GM19397 (cell line): Measurements from ENCODE around the gene MYBPH.

Experiments
- ATAC-seq: cut with Tn5 transposase; IDR thresholded peaks from one replicate; pipeline ENCODE4 v1.9.1; 2021; ENCODE audit warnings: mild to moderate bottlenecking, moderate library complexity; ENCODE audit not compliant: unreplicated experiment

The MYBPH gene

GRCh38 chr1:203131548-203132200 lies 44.0 kb downstream of the MYBPH start:
- ATAC-seq, result no peak

GRCh38 chr1:203130358-203130985 lies 45.2 kb downstream of the MYBPH start:
- no peak for ATAC-seq

GRCh38 chr1:203129501-203130231 lies 46.0 kb downstream of the MYBPH start:
- ATAC-seq, result no peak

- ATAC-seq, result no peak
These were observed 46.7 kb downstream of the MYBPH start for GRCh38 chr1:203128716-203129500.

GRCh38 chr1:203128431-203128715 lies 47.3 kb downstream of the MYBPH start:
- ATAC-seq, result no peak

- no peak for ATAC-seq
These were observed 47.8 kb downstream of the MYBPH start, which contains the start of gene ADORA1 for GRCh38 chr1:203127666-203128430. Gene ADORA1 (plus strand): TSS chr1:203127726. CDS start chr1:203128842, 1,116 bp downstream.

GRCh38 chr1:203126866-203127665 lies 48.6 kb downstream of the MYBPH start:
- no peak for ATAC-seq

- no peak for ATAC-seq
These were observed 49.3 kb downstream of the MYBPH start for GRCh38 chr1:203126151-203126865.

- no peak for ATAC-seq
These were observed 50.9 kb downstream of the MYBPH start for GRCh38 chr1:203124546-203125317.

GRCh38 chr1:203124011-203124410 lies 51.6 kb downstream of the MYBPH start:
- no peak for ATAC-seq

GRCh38 chr1:203122159-203122558 lies 53.5 kb downstream of the MYBPH start:
- no peak for ATAC-seq

GRCh38 chr1:203121186-203122015 lies 54.2 kb downstream of the MYBPH start:
- ATAC-seq, result no peak

GRCh38 chr1:203120325-203121153 lies 55.1 kb downstream of the MYBPH start:
- no peak for ATAC-seq
